H54 (cell line): Measurements from ENCODE around the gene WEE1.
"Not testable (repeated sequence)": the region's sequence is repeated elsewhere in the genome, so short reads cannot be mapped to it uniquely, and the experiment has no call there.

Experiments used
- DNase-seq: peaks from one replicate; pipeline ENCODE4 v3.0.0; 2011; ENCODE audit warnings: low spot score, mixed read lengths; ENCODE audit not compliant: insufficient read length
- FAIRE-seq: peaks from 3 replicates; lab custom pipeline; 2011; peaks lifted over from hg19 to GRCh38; lab: Jason Lieb, UNC
- POLR2A ChIP-seq: IDR thresholded peaks from 2 replicates; pipeline ENCODE4 v1.6.1; 2011; ENCODE audit warnings: low read depth, mild to moderate bottlenecking, low read length

The WEE1 gene

DNA sequence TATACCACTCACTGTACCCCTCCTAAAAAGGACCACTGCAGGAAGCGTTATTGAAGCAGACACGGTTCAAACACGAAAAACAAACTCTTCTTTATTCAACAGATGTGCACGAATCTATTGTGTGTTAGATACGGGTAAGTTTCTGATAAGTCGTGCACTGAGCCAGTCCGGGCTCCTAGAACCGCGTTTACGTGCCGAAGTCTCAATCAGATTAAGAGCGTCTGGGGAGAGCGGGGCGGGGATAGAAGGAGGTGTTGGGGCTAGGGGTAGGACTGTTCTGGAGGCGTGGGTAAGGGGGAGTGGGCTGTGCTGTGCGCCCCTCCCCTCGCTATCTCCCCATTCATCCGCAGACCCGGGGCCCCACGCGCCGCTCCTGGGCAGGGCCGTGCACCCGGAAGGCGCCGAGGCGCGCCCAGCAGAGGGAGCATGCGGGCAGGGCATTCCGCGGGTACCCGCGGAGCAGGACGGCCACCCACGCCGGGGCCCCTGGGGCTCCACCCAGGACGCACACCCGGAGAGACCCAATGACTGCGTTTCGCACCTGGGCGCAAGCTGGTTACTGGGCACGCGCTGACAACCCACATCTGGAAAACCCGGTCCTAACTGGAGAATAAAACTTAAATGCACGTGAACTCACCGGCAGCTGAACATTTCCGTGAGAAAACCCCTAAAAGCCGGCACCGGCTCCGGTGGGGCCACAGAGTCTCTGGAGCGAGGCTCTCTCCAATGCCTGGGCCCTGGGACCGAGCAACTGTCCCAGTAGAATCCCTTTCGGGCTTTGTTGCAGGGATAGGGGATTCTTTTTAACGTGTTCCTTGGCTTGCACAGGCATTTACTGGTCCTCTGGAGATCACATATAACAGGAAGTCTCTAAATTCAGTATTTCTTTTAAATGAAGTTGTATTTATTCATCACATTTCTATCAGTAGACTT lies 40.6 kb downstream of the WEE1 start:
- FAIRE-seq (peak; percentile 48), DNase-seq (peak; percentile 89)
- peak; percentile 51; the same call in 1 of the 2 replicates for TF ChIP-seq POLR2A

DNA sequence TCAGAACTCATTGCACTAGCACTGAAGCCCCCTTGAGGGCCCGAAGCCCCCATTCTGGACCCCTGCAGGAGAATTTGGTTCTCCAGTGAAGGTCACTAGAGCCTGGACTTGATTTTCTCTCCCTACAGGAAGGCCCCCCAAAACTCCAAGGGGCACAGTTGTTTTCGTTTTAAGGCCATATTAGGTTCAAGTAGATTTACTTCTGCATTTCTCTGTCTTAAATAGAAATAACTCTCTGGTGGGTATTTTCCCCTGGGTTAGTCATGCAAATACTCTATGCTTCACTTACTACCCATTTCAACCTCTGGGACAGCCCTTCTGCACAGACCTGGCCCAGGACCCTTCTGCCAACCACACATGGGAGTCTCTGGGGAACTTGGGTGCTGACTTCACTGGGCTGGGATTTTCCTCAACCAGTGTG lies 41.6 kb downstream of the WEE1 start:
- no peak for TF ChIP-seq POLR2A
- FAIRE-seq (no peak), DNase-seq (no peak)

DNA sequence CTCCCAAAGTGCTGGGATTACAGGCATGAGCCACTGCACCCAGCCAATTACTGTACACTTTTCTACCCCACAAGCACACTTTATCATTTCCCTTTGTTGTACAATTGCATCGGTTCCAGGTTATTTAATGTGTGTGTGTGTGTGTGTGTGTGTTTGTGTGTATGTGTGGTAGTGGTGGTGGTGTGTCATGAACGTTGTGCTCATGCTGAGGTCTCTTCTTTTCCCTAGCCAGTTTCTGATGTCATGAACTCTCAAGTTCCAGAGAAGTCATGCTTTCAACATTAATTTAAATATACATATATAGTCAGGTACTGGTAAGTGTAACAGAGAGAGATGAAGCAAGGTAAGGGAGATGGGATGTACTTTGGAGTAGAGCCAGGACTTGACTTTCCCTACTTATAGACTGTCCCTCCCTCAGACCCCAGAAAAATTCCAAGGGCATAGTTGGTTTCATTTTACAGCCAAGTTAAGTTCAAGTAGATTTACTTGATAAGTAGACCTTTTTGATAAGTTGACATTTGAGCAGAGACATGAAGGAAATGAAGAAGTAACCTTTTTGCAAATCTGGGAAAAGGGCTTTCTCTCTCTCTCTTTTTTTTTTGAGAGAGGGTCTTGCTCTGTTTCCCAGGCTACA lies 42.7 kb downstream of the WEE1 start:
- FAIRE-seq: no peak
- DNase-seq: no peak
- no peak for TF ChIP-seq POLR2A

DNA sequence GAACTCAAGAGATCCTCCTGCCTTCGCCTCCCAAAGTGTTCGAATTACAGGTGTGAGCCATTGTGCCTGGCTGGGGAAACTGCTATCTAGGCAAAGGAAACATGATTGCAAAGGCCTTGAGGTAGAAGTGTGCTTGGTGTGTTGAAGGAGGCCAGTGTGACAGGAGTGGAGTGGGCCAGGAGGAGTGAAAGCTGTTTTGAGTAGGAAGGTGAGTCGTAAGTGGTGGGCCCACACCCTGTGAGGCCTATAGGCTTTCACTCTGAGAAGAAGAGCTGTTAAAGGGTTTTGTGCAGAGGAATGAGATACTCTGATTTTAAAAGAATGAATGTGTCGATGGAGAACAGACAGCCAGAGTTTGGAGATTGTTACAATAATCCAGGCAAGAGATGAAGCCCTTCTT lies 43.4 kb downstream of the WEE1 start:
- DNase-seq (no peak), FAIRE-seq (no peak)
- TF ChIP-seq POLR2A: no peak

- DNase-seq (no peak), FAIRE-seq (no peak)
- TF ChIP-seq POLR2A: no peak
Observed at GRCh38 chr11:9617940-9618339, 44.5 kb downstream of the WEE1 start.

DNA sequence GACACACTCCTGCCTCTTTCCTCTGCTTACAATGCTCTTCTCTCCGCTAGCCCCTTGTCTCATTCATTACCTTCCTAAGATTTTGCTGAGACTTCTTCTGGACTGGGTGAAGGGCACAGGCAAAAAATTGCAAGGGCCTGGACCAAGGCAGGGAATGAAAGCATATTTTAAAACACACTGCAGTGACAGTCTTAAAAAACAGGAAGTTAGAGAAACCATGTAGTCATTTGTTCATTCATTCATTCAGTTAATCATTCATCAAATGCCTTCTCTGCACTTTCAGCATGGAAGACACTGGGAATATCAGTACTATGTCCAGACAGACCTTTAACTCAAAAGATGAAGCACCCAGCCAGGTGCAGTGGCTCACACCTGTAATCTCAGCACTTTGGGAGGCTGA lies 45.5 kb downstream of the WEE1 start:
- no peak for DNase-seq
- FAIRE-seq: no peak
- TF ChIP-seq POLR2A: no peak

DNA sequence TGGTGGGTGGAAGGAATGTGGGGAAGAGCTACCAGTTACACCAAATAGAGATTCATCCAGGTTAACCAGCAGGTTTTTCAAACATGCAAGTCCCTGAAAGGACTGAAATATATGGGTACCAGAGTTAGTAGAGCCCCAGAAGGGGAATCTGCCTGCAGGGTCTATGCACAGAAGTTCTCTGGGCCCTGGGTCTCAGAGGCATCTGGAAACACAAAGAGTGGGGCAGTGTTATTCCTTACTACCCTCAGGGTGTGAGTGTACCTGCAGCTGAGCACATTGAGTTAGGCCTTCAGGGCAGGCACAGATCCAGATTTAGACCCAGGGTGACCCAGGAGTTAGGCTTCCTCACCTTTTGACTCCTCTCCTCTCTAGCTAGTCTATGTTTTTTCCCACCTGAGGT lies 46.5 kb downstream of the WEE1 start:
- DNase-seq: no peak
- no peak for FAIRE-seq
- no peak for TF ChIP-seq POLR2A

DNA sequence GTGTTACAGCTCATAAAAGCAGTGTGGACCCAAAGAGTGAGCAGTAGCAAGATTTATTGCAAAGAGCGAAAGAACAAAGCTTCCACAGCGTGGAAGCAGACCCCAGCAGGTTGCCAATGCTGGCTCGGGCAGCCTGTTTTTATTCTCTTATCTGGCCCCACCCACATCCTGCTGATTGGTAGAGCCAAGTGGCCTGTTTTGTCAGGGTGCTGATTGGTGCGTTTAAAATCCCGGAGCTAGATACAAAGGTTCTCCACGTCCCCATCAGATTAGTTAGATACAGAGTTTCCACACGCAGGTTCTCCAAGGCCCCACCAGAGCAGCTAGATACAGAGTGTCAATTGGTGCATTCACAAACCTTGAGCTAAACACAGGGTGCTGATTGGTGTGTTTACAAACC lies 48.9 kb downstream of the WEE1 start:
- not testable (repeated sequence) for DNase-seq, FAIRE-seq

- FAIRE-seq, DNase-seq: not testable (repeated sequence)
Observed at GRCh38 chr11:9623053-9623452, 49.6 kb downstream of the WEE1 start.

DNA sequence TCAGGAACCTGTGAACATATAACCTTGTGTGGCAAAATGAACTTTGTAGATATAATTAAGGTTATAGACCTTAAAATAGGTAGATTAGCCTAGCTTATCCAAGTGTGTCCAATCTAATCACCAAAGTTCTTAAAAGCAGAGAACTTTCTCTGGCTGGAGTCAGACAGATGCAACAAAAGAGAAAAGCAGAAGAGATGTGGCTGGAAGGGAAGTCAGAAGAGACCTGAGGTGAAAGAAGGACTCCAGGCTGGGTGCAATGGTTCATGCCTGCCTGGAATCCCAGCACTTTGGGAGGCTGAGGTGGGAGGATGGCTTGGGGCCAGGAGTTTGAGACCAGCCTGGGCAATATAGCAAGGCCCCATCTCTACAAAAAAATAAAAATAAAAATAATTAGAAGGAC lies 51.0 kb downstream of the WEE1 start:
- no peak for FAIRE-seq
- TF ChIP-seq POLR2A: no peak
- DNase-seq: no peak

DNA sequence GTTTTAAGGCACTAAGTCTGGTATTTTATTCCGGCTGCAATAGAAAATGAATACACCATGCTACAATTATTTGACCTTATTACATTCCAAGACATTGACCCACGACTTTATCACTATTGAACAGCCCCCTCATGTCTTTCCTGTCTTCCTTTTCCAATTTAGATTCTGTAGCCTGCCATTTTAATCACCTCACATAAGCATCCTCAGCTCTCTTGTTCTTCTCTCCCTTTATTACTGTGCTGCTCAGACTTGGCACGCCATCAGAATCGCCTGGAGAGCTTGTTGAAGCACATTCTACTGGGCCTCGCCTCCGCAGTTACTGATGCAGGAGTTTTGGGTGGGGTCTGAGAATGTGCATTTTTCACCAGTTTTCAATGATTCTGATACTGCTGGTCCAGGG lies 51.7 kb downstream of the WEE1 start:
- FAIRE-seq (no peak), DNase-seq (no peak)
- TF ChIP-seq POLR2A: no peak

DNA sequence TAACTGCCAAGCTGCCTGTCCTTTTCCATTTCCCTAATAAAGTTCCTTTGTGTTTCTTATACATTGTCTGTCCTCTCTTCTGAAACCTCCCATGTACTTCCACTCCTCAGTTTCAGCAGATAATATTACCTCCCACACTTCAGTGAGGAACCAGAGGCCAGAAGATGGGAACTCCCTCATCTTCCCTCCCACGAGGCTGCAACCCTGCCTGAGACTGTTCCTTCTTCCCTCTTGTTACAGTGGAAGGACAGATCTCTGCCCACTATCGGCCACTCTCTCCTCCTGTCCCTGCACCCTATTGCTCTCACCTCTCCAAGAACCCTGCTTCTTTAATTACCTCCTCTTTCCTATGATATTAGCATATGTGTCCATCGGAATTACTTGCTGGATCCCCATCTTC lies 52.3 kb downstream of the WEE1 start:
- FAIRE-seq: no peak
- DNase-seq: no peak
- TF ChIP-seq POLR2A: no peak

- FAIRE-seq (no peak), DNase-seq (no peak)
- no peak for TF ChIP-seq POLR2A
Observed at GRCh38 chr11:9626496-9627394, 53.3 kb downstream of the WEE1 start.

GRCh38 chr11:9629064-9629463 lies 55.6 kb downstream of the WEE1 start:
- no peak for TF ChIP-seq POLR2A
- FAIRE-seq (no peak), DNase-seq (no peak)
